Thoracic aorta (tissue), 2 donors: ENCODE data around the gene CMTM5. TPM values are rescaled to one million over a fixed set of nuclear protein-coding genes. Genes with fewer than 3 reads are reported as not detected.

Source experiments
- ATAC-seq: fragments of 150-250 bp; one replicate; pipeline ENCODE4 v1.8.0; 2017; ENCODE audit warnings: low read depth; ENCODE audit not compliant: insufficient number of reproducible peaks, low FRiP score
- DNase-seq: peaks from one replicate; pipeline ENCODE4 v3.0.0-alpha.2; 2020; ENCODE audit warnings: low spot score
- H3K27ac ChIP-seq, 2 donors: fragments of 200-600 bp; sonication (generic); 1 replicate in 1 of 2; 2 replicates in 1 of 2; pipeline ENCODE4 v1.5.1; 2016; ENCODE audit warnings: mild to moderate bottlenecking in 2 of 2, moderate library complexity in 2 of 2
- H3K27me3 ChIP-seq: fragments of 200-600 bp; sonication (generic); replicated peaks from 2 replicates; pipeline ENCODE4 v1.6.0; 2016; ENCODE audit warnings: mild to moderate bottlenecking; ENCODE audit not compliant: insufficient read depth
- H3K36me3 ChIP-seq: fragments of 200-600 bp; sonication (generic); one replicate; pipeline ENCODE4 v1.5.1; 2016
- H3K4me1 ChIP-seq, 2 donors: fragments of 200-600 bp; sonication (generic); 1 replicate in 1 of 2; 2 replicates in 1 of 2; pipeline versions ENCODE4 v1.5.1 to v1.6.0; 2016; ENCODE audit warnings: low read depth in 2 of 2, mild to moderate bottlenecking in 1 of 2; ENCODE audit not compliant: control insufficient read depth in 1 of 2
- H3K4me3 ChIP-seq: fragments of 200-600 bp; sonication (generic); 2 replicates; pipeline ENCODE4 v1.5.1; 2016; ENCODE audit warnings: mild to moderate bottlenecking
- H3K9me3 ChIP-seq: fragments of 200-600 bp; sonication (generic); 2 replicates; pipeline ENCODE4 v1.5.1; 2016
- total RNA-seq, 2 donors: library from RNA; depleted of rRNA; stranded (reverse); fragments of >200 nt; gene quantifications; one replicate each; pipeline versions ENCODE4 v1.1.0 to v1.2.3, GENCODE V29; 2016
- TF ChIP-seq, protein P1 (sequence below): fragments of 200-600 bp; sonication (generic); IDR thresholded peaks from one replicate; pipeline ENCODE4 v1.5.1; 2019; ENCODE audit warnings: antibody characterized with exemption

CMTM5 gene
- total RNA-seq, 2 donors from 2014 or later = 2.6 TPM; not detected in 1

DNA sequence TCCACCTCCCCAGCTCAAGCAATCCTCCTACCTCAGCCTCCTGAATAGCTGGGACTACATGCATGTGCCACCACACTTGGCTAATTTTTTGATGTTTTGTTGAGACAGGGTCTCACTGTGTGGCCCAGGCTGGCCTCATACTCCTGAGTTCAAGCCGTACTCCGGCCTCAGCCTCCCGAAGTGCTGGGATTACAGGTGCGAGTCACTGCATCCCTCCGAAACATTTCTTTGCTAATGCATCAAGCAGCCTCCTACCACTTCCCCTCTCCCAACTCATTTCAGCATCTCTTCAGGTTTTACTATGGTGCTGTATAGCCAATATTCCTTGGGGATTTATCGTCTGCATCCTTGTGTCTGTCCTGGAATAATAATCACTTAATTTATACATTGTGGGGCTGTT lies 21.9 kb upstream of the CMTM5 start:
- Histone ChIP-seq H3K9me3 (no peaks in the 10 kb centered on the region), H3K27ac (no peak overlapping the region), H3K27me3 (no peaks in the 10 kb centered on the region), H3K4me3 (no peak overlapping the region), H3K4me1 (peaks cover 3 to 9% of the 10 kb centered on the region in 2 donors), H3K36me3 (peaks cover 6% of the 10 kb centered on the region)
- ATAC-seq = no peak
- no peak for DNase-seq
- TF ChIP-seq, protein P1, sequence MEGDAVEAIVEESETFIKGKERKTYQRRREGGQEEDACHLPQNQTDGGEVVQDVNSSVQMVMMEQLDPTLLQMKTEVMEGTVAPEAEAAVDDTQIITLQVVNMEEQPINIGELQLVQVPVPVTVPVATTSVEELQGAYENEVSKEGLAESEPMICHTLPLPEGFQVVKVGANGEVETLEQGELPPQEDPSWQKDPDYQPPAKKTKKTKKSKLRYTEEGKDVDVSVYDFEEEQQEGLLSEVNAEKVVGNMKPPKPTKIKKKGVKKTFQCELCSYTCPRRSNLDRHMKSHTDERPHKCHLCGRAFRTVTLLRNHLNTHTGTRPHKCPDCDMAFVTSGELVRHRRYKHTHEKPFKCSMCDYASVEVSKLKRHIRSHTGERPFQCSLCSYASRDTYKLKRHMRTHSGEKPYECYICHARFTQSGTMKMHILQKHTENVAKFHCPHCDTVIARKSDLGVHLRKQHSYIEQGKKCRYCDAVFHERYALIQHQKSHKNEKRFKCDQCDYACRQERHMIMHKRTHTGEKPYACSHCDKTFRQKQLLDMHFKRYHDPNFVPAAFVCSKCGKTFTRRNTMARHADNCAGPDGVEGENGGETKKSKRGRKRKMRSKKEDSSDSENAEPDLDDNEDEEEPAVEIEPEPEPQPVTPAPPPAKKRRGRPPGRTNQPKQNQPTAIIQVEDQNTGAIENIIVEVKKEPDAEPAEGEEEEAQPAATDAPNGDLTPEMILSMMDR = no peak

DNA sequence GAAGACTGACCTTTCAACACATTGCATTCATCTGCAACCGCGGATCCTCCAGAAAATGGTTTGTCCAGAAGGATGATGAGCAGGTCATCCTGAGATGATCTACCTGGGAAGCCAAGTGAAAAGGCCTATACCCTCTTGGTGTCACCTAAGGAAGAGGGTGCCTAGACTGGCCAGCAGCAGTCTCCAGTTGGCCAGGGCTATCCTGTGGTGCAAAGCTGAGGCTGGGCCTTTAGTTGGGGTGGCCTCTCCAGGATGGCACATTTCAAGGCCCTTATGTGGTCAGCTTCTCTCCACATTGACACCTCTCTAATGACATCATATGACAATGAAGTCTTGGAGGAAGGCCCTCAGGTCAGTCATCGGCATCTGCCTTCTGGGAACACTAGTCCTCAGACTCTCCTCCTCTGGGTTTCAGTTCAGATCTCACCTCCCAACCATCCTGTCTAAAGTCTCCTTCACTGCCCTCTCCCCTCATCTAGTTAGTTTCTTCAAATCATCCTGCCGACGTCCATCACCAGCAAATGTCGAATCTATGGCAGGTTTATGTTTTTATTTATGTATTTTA lies 20.9 kb upstream of the CMTM5 start:
- DNase-seq = no peak
- no peak for ATAC-seq
- Histone ChIP-seq H3K4me1 (peaks cover 3 to 9% of the 10 kb centered on the region in 2 donors), H3K4me3 (no peak overlapping the region), H3K9me3 (no peaks in the 10 kb centered on the region), H3K36me3 (peaks cover 6% of the 10 kb centered on the region), H3K27ac (no peak overlapping the region), H3K27me3 (no peaks in the 10 kb centered on the region)
- TF ChIP-seq, protein P1 = no peak

DNA sequence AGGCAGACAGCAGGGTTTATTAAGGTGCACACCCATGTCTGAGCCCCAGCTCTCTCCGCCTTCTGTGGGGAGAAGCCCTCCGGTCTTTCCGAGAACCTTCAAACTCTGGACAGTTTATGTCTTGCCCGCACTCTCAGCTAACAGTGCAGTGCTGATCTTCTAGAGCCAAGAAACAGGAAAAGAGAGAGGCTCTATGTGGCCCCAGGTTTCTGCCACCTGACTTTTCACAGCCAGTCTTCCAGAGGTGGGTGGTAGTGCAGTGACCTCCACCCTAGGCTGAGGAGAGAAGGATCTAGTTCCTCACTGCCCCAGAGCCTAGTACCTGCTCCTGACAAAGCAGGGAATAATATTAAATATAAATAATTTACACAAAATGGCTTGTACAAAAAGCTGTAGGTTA lies 20.2 kb upstream of the CMTM5 start:
- Histone ChIP-seq H3K27me3 (no peaks in the 10 kb centered on the region), H3K36me3 (peaks cover 6% of the 10 kb centered on the region), H3K4me1 (peaks cover 2 to 9% of the 10 kb centered on the region in 2 donors), H3K4me3 (no peak overlapping the region), H3K9me3 (no peaks in the 10 kb centered on the region), H3K27ac (no peak overlapping the region)
- DNase-seq = no peak
- TF ChIP-seq, protein P1 = no peak
- ATAC-seq = no peak

DNA sequence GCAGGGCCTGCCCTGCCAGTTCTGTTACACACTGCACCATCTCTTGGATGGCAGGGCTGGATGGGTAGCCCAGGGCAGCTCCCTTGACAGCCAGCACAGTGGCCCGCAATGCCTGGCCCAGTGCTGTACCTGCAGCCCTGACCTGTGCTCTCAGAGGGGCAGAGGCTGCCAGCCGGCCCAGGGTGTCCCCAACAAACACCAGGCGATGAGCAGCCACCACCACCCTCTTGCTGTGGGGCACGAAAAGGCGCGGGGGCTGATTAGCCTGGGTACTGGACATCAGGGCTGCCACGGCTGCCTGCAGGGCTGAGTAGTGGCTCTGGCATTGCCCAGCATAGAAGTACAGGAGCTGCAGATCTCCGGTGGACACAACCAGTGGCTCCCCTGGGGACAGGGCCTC lies 19.6 kb upstream of the CMTM5 start:
- Histone ChIP-seq H3K27ac (no peak overlapping the region), H3K27me3 (no peaks in the 10 kb centered on the region), H3K36me3 (peaks cover 6% of the 10 kb centered on the region), H3K4me1 (peaks cover 0 to 11% of the 10 kb centered on the region in 2 donors), H3K4me3 (no peak overlapping the region), H3K9me3 (no peaks in the 10 kb centered on the region)
- no peak for ATAC-seq
- TF ChIP-seq, protein P1 = no peak
- DNase-seq = no peak

DNA sequence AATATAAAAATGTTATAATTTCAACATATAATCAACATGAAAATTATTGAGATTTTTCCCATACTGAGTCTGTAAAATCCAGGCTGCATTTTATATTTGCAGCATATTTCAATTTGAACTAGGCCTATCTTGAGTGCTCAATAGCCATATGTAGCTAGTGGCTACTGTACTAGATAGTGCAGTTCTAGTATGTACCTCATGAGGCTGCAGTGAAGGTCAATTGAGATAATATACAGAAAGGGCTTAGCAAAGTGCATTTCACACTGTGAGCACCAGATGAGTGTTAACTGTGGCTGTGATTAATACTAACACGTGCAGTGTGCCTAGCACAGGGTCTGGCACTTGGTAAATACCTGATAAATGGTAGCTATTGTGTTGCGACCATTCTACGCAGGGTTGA lies 18.8 kb upstream of the CMTM5 start:
- H3K4me1 ChIP-seq = peaks cover 0 to 15% of the 10 kb centered on the region in 2 donors
- ATAC-seq (no peak), DNase-seq (no peak)
- peaks cover 6% of the 10 kb centered on the region for H3K36me3 ChIP-seq
- TF ChIP-seq, protein P1 = no peak
- no peak overlapping the region for H3K27ac ChIP-seq
- no peaks in the 10 kb centered on the region for H3K9me3 ChIP-seq
- no peak overlapping the region for H3K4me3 ChIP-seq
- no peaks in the 10 kb centered on the region for H3K27me3 ChIP-seq
